Fibroblast of the aortic adventitia (primary cell): ENCODE measurements around the gene GYS1. TPM values are rescaled to one million over a fixed set of nuclear protein-coding genes. Genes with fewer than 3 reads are reported as not detected.
A peak's percentile ranks its signal among the peaks of the same experiment; 100 is the strongest.

Experiments
- DNase-seq: peaks from one replicate; pipeline ENCODE4 v3.0.0-alpha.2; 2010; ENCODE audit warnings: low read depth
- H3K4me3 ChIP-seq: 2 replicates; pipeline ENCODE4 v1.5.1; 2011; ENCODE audit warnings: low read depth, mild to moderate bottlenecking, control low read depth, low read length, moderate library complexity
- total RNA-seq: library from RNA; depleted of rRNA; stranded (reverse); fragments of >200 nt; gene quantifications from 2 replicates; pipeline ENCODE4 v1.2.3, GENCODE V29; 2012; ENCODE audit warnings: low replicate concordance
- TF ChIP-seq, protein P1 (sequence below): IDR thresholded peaks from 2 replicates; pipeline ENCODE4 v1.5.1; 2011; ENCODE audit warnings: mild to moderate bottlenecking, low read length, control low read depth, inconsistent platforms; ENCODE audit not compliant: insufficient read depth

GYS1 gene
- total RNA-seq, 1 donor = 38.6 TPM

DNA sequence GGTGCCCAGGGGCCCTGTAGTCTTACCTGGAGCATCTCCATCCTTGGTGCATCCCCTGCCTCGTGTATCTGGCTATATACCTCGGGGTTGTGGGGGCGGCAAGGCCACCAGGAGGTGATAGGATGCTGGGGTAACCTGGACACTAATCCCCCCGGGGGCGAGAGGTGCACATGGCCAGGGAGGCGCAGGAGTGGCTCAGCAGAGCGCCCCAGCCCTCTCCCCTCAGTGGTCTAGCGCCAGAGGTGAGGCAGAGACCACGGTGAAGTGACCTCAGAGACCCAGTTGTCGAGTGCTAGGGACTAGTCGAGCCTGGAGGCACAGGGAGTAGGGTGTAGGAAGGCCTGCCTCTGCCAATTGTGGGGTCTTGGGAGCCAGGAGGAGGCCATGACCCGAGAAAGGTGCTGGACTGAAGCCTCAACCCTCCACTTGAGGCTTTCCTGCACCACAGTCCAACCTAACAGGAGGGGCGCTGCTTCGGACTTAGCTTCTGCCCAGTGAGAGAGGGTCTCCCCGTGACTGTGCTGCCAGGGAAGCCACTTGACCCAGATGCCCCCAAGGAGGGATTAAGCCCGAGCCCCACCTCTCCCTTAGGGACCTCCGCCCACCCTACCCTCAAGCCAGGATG, 24.0 kb upstream of the GYS1 start, which contains the start of gene LHB:
Gene LHB (minus strand): TSS at position 51 of the 625 bp plus-strand sequence. CDS start 10 bp downstream, at position 41.
- DNase-seq = no peak
- peak within 1 kb of the TSS; percentile 46 for H3K4me3 ChIP-seq
- TF ChIP-seq, protein P1, sequence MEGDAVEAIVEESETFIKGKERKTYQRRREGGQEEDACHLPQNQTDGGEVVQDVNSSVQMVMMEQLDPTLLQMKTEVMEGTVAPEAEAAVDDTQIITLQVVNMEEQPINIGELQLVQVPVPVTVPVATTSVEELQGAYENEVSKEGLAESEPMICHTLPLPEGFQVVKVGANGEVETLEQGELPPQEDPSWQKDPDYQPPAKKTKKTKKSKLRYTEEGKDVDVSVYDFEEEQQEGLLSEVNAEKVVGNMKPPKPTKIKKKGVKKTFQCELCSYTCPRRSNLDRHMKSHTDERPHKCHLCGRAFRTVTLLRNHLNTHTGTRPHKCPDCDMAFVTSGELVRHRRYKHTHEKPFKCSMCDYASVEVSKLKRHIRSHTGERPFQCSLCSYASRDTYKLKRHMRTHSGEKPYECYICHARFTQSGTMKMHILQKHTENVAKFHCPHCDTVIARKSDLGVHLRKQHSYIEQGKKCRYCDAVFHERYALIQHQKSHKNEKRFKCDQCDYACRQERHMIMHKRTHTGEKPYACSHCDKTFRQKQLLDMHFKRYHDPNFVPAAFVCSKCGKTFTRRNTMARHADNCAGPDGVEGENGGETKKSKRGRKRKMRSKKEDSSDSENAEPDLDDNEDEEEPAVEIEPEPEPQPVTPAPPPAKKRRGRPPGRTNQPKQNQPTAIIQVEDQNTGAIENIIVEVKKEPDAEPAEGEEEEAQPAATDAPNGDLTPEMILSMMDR = no peak

- DNase-seq = no peak
- TF ChIP-seq, protein P1 = no peak
- no peak overlapping the region for H3K4me3 ChIP-seq
These were observed 23.1 kb upstream of the GYS1 start for GRCh38 chr19:49016067-49016839.

DNA sequence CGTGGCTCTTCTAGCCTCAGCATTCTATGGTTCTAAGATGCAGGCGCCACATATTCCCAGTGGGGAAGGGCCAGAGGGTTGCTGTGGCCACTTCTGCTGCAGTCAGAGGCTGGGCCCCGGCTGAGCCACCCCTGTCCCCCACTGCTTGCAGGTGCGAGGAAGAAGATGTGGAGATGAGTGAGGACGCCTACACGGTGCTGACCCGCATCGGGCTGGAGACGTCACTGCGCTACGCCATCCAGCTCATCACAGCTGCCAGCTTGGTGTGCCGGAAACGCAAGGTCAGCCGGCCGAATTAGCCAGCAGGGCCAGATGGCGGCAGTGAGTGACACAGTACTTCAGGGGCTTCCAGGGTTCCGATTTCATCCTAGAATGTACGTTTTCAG, 21.8 kb upstream of the GYS1 start:
- H3K4me3 ChIP-seq = no peak overlapping the region
- TF ChIP-seq, protein P1 = no peak
- DNase-seq = no peak

DNA sequence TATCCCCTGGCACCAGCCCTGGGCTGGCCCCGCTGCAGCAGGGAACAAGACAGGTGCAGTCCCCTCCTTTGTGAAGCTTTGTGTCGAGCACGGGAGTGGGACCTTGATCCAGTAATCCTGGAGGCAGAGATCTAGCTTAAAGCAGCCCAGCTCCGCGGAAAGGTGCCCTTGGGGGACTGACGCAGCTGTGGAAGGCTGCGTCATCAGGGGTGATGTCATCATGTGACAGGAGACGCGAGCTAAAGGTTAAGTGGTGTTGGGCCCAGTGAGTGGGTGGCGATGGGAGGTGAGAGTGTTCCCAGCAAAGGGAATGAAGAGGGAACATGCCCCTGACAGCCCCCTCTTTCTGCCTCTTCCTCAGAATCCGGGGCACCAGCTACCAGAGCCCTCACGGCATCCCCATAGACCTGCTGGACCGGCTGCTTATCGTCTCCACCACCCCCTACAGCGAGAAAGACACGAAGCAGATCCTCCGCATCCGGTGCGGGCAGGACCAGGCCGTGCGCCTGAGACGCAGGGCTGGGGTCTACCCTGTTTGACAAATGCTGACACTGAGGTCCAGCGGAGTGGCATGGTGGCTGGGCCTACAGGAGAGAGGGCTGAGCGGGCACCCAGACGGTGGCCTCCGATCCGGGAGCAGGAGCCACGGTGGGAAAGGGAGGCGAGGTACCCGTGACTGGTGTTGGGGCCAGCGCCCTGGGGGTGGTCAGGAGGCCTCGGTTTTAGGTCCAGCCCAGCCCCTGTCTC, 21.2 kb upstream of the GYS1 start:
- DNase-seq = no peak
- H3K4me3 ChIP-seq = no peak overlapping the region
- TF ChIP-seq, protein P1 = no peak

DNA sequence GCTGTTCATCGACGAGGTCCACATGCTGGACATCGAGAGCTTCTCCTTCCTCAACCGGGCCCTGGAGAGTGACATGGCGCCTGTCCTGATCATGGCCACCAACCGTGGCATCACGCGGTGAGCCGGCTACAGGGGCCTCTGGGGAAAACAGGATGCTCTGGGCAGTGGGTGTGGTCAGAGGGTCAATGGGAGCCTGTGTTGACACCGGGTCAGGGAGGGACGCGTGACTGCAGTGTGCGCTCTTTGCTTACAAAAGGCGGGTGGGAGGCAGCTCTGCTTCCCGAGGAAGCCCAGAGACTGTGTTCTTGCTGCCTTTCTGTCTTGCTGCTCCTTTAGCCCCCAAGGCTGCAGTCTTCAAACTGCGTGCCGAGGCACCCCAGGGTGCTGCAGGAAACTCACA, 18.1 kb upstream of the GYS1 start:
- no peak for DNase-seq
- no peak overlapping the region for H3K4me3 ChIP-seq
- TF ChIP-seq, protein P1 = no peak

DNA sequence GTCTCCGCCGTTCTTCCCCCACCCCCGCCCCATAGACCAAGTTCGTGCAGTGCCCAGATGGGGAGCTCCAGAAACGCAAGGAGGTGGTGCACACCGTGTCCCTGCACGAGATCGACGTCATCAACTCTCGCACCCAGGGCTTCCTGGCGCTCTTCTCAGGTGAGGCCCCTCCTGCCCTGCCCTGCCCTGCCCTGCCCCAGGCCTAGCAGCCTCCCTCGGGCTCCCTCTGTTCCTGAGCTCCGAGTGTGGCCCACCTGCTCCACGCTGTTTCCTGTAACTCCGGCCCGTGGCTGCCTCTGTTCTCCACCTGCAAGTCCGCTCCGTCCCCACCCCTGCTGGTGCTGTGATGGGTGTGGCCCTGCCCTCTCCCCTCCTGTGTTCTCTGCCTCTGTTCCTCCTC, 17.3 kb upstream of the GYS1 start:
- DNase-seq = no peak
- H3K4me3 ChIP-seq = no peak overlapping the region
- TF ChIP-seq, protein P1 = no peak
